Activated CD4-positive, alpha-beta T cell treated with anti-CD3 and anti-CD28 coated beads, Interleukin-2, Interleukin-4, amounts not matched to agents 100 ng/mL and 50 ng/mL, durations not matched to agents 16 hours and 8 hours (primary cell): ENCODE results near the gene PLCE1.

Experiments
- DNase-seq: peaks from one replicate; pipeline ENCODE4 v3.0.0-alpha.2; 2020; ENCODE audit warnings: low spot score

The PLCE1 gene

GRCh38 chr10:93994438-93994801 lies 689 bp downstream of the PLCE1 start:
- no peak for DNase-seq

- DNase-seq = no peak
Observed at GRCh38 chr10:93995182-93995581, 1.5 kb downstream of the PLCE1 start.

DNA sequence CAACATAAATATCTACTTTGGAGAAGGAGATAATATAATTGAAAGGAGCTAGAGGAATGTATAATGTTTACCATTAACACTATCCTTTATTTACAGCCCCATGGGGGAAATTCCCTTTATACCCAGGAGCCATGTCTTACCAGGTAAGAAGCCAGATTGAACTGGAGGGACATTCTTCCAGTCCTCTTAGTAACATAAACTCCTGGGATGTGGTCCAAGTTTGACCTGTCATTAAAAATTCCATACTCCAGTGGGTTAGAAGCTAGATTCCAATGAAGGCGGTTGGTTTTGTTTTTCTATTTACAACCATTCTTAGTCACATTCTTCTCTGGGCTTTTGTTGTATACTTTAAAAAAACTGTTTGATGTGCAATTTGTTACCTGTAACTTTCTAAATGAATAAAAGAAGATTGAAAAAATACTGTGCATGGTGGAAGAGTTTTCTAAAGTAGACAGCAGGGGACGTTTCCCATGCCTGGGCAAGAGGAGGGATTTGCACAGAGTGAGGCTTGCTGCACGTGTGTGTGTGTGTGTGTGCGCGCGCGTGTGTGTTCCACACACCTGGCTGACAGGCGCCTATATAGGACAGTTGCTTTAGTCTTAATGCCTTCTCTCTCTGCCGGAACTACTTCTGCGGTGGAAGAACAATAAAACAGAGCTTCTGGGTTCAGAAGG lies 2.0 kb downstream of the PLCE1 start:
- DNase-seq = no peak

- no peak for DNase-seq
Observed at GRCh38 chr10:93996551-93996950, 2.8 kb downstream of the PLCE1 start.

DNA sequence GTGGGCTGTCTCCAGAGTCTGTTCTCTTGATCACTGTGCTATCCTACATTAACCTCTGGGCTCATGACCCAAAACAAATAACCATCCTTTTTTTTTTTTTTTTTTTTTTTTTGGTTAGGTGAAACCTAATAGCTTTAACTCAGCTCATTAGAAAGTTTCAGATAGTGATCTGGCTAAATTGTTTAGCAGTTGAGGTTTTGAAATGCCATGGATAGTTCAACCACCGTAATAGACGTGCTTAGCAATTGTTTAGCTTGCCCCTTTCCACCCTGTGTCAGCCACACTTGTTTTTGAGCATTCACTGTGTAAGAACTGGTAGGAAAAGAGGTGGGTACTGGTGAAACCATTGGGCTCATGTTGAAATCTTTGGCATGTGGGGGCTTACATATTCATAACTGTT lies 3.8 kb downstream of the PLCE1 start:
- no peak for DNase-seq

GRCh38 chr10:93999401-93999851 lies 5.7 kb downstream of the PLCE1 start:
- no peak for DNase-seq

GRCh38 chr10:94000638-94001415 lies 7.1 kb downstream of the PLCE1 start:
- no peak for DNase-seq

GRCh38 chr10:94001416-94001810 lies 7.7 kb downstream of the PLCE1 start:
- no peak for DNase-seq

DNA sequence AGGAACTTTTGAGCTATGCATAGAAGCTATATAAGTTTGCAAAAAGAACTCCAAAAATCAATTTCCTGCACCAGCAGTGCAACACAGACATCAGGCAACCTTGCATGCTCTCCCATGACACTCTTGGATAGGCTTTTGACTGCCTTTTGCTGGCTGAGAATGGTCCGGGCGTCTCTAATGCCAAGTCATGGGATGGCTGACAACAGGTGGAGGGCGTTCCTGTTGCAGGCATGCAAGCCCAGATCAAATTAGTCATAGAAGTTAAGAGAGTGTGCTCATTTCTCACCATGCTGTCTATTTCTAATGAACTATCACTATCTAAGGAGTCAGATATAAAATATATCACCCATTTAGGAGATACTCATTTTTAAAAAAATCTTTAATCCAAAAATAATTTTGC lies 8.4 kb downstream of the PLCE1 start:
- no peak for DNase-seq

GRCh38 chr10:94003488-94003887 lies 9.8 kb downstream of the PLCE1 start:
- no peak for DNase-seq

DNA sequence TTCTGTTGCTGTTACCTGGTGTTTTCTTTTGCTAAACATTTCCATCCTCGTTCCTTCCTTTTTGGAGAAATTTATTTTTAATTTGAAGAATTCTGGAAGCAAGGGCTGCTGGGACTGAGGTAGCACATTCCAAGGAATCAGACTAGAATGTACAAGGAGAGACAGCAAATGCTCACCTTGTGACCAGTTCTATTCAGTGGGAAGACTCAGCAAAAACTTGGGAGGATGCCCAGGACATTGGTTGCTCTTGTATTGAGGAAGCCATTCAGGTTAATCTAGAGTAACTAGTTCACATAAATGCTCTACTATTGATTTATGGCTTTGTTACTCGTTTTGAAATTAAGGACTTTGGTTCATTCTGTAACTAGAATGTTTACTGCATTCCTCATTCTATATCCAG lies 11.3 kb downstream of the PLCE1 start:
- no peak for DNase-seq

DNA sequence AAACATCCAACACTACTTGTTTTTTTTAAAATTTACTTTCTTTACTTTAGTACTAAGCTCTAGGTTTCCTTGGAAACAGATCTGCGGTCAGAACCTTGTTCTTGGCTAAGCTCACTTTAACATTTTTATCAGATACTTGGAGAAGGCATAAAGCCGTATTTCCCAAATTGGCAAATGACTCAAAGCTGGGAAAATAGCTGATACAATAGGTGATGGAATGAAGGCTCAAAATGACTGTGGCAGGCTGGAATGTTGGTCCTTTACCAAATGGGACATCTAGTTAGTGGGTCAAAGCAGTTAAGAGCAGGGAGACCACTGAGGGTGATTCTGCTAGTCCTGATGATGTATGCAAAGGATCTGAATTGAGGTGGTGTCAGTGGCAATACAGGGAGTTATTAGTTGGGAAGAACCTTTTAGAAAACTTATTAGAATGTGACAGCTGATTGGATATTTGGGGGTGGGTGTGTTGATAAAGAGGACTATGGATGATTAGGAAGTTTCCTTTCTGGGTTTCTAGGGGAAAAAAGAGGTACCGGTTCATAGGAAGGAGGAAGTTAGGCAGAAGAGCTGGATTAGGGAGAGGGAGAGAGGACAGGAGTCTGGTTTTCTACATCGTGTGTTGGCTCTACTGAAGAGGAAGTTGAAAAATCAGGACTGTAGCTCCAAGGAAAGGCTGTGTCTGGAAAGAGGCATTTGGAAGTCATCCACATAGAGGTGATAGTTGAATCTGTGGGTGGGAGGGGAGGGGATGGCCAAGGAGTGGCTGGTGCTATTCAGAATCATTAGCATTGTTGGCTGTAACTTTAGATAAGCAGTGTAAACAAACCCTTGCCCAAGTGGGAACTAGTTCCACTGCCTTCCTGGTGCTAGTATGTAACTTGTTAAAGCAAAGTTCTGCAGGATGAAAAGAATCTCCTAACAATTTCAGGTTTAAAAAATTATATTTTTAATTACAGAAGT lies 13.1 kb downstream of the PLCE1 start:
- no peak for DNase-seq

DNA sequence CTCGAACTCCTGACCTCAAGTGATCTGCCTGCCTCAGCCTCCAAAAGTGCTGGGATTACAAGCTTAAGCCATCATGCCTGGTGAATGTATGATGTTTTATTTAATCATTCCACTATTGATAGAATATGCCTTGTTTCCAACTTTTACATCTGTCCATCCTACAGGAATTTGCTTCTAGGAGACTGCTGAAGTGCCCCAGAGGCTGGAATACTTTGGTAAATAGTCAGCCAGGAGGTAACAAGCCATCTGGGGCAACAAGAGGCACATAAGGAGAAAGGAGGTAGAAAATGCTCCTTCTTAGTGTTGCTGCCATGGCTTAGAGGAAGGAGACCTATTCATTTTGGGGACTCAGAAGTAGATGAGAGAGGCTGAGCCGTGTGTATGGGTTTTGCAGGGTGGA lies 14.8 kb downstream of the PLCE1 start:
- no peak for DNase-seq

GRCh38 chr10:94010116-94010515 lies 16.4 kb downstream of the PLCE1 start:
- DNase-seq = no peak

GRCh38 chr10:94010886-94011285 lies 17.2 kb downstream of the PLCE1 start:
- no peak for DNase-seq

GRCh38 chr10:94011296-94011695 lies 17.6 kb downstream of the PLCE1 start:
- DNase-seq = no peak

- no peak for DNase-seq
Observed at GRCh38 chr10:94012834-94013233, 19.1 kb downstream of the PLCE1 start.

GRCh38 chr10:94013331-94013760 lies 19.6 kb downstream of the PLCE1 start:
- DNase-seq = no peak

GRCh38 chr10:94014304-94014703 lies 20.6 kb downstream of the PLCE1 start:
- no peak for DNase-seq

DNA sequence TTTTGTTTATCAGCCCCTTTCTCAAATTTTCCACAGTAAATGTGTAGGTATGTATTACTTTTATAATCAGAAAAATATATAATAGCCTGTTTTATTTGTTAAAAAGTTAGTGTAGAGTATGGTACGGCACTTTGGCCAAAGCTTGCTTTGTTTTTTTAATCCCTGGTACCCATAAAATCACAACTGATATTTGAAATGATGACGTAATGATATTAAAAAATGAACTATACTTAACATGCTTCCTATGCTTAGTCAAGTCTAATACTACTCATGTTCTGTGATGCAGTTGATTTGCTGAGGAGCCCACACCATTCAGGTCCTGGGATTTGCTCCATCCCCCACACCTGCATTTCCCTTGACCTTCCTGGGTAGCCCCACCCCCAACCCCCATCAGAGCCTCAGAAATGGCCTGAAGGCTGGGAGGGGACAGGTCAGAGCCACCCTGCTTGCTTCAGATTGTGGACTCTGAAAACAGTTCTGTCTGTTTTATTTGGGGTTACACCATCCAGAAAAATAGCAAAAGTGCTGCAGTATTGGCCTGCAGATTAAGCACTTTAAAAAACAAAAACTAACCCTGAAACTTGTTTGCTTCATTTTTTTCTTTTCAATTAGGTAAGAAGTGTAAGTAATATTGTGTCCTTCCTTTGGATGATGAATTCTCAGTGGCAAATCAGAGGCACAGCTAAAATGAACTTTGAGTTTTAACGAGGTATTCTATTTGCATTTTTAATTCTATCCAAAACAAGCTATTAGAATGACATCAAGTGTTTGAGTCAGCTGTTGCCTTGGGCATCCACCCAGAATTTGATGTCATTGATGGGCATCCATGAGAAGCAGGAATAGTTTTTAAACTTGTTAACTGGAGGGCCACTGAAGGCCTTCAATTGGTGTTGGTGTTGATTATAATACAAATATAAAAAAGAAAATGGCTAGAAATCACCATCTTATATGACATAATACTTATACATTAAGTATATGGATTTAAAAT lies 23.3 kb downstream of the PLCE1 start:
- no peak for DNase-seq

DNA sequence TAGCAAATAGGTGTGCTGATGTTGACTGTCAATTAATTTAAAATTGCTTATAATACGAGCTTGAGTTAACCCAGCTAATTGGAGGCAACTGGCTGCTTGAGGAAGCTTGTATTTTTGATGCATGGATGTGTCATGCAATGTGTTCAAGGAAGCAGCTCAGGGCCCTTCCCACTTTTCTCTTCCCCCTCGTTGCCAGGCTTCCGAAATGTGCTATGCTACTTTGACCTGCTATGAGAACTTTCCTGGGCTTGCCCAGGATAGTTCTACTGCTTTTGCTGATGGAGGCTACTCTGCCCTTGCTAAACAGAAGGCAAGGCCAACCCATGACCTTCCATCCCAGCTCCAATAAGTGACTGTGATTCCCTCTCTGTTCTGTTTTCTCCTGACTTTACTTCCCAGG lies 24.4 kb downstream of the PLCE1 start:
- DNase-seq = no peak
